ENCODE data around the gene ACTN3.

ACTN3 gene

GRCh38 chr11:66557733-66558326 lies 11.1 kb downstream of the ACTN3 start:
- ATAC-seq (ENCODE audit: insufficient read depth, low read depth) (no peak), DNase-seq (no peak)
- H3K4me2 ChIP-seq (ENCODE audit: insufficient read depth, low read length), result no peak overlapping the region
- no peaks in the 10 kb centered on the region for H3K79me2 ChIP-seq (ENCODE audit: insufficient read depth, low read length)
- H3K36me3 ChIP-seq (ENCODE audit: insufficient read depth, low read length), result no peaks in the 10 kb centered on the region
- no peaks in the 10 kb centered on the region for H3K4me1 ChIP-seq (ENCODE audit: insufficient read depth, low read length)
- H3K4me3 ChIP-seq (ENCODE audit: low read depth in 1 of 2, low read length in 2 of 2), result no peak overlapping the region
- no peak overlapping the region for H2AFZ ChIP-seq (ENCODE audit: low read depth, low read length)
- no peaks in the 10 kb centered on the region for H3K9me3 ChIP-seq (ENCODE audit: insufficient read depth, low read length, severe bottlenecking)
- H3K27me3 ChIP-seq (ENCODE audit: insufficient read depth, low read length, poor library complexity), result no peaks in the 10 kb centered on the region
- H3K27ac ChIP-seq (ENCODE audit: low read length), result no peak overlapping the region
- TF ChIP-seq EZH2 (IDR thresholded peaks at IDR 0.05; ENCODE audit: borderline replicate concordance, low read depth, low read length, severe bottlenecking), result no peak
- TF ChIP-seq, protein P1, sequence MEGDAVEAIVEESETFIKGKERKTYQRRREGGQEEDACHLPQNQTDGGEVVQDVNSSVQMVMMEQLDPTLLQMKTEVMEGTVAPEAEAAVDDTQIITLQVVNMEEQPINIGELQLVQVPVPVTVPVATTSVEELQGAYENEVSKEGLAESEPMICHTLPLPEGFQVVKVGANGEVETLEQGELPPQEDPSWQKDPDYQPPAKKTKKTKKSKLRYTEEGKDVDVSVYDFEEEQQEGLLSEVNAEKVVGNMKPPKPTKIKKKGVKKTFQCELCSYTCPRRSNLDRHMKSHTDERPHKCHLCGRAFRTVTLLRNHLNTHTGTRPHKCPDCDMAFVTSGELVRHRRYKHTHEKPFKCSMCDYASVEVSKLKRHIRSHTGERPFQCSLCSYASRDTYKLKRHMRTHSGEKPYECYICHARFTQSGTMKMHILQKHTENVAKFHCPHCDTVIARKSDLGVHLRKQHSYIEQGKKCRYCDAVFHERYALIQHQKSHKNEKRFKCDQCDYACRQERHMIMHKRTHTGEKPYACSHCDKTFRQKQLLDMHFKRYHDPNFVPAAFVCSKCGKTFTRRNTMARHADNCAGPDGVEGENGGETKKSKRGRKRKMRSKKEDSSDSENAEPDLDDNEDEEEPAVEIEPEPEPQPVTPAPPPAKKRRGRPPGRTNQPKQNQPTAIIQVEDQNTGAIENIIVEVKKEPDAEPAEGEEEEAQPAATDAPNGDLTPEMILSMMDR (IDR thresholded peaks at IDR 0.05; ENCODE audit: borderline replicate concordance, extremely low read depth, low read length, poor library complexity, severe bottlenecking), result no peak
- H3K9ac ChIP-seq (ENCODE audit: low read depth, low read length), result no peak overlapping the region
- H4K20me1 ChIP-seq (ENCODE audit: insufficient read depth, low read length), result 0 out of 2 replicates have a peak, but pooled peaks cover 3% of the 10 kb centered on the region

GRCh38 chr11:66559142-66559865 lies 12.6 kb downstream of the ACTN3 start:
- Histone ChIP-seq H3K4me2 (ENCODE audit: insufficient read depth, low read length) (no peak overlapping the region), H3K79me2 (ENCODE audit: insufficient read depth, low read length) (no peaks in the 10 kb centered on the region), H3K9ac (ENCODE audit: low read depth, low read length) (no peak overlapping the region), H3K36me3 (ENCODE audit: insufficient read depth, low read length) (no peaks in the 10 kb centered on the region), H3K27me3 (ENCODE audit: insufficient read depth, low read length, poor library complexity) (no peaks in the 10 kb centered on the region), H3K9me3 (ENCODE audit: insufficient read depth, low read length, severe bottlenecking) (no peaks in the 10 kb centered on the region), H2AFZ (ENCODE audit: low read depth, low read length) (no peak overlapping the region), H4K20me1 (ENCODE audit: insufficient read depth, low read length) (0 out of 2 replicates have a peak, but pooled peaks cover 3% of the 10 kb centered on the region), H3K4me1 (ENCODE audit: insufficient read depth, low read length) (no peaks in the 10 kb centered on the region), H3K27ac (ENCODE audit: low read length) (no peak overlapping the region), H3K4me3 (ENCODE audit: low read depth in 1 of 2, low read length in 2 of 2) (no peak overlapping the region)
- no peak for ATAC-seq (ENCODE audit: insufficient read depth, low read depth)
- DNase-seq, result no peak
- TF ChIP-seq EZH2 (IDR thresholded peaks at IDR 0.05; ENCODE audit: borderline replicate concordance, low read depth, low read length, severe bottlenecking), result no peak

DNA sequence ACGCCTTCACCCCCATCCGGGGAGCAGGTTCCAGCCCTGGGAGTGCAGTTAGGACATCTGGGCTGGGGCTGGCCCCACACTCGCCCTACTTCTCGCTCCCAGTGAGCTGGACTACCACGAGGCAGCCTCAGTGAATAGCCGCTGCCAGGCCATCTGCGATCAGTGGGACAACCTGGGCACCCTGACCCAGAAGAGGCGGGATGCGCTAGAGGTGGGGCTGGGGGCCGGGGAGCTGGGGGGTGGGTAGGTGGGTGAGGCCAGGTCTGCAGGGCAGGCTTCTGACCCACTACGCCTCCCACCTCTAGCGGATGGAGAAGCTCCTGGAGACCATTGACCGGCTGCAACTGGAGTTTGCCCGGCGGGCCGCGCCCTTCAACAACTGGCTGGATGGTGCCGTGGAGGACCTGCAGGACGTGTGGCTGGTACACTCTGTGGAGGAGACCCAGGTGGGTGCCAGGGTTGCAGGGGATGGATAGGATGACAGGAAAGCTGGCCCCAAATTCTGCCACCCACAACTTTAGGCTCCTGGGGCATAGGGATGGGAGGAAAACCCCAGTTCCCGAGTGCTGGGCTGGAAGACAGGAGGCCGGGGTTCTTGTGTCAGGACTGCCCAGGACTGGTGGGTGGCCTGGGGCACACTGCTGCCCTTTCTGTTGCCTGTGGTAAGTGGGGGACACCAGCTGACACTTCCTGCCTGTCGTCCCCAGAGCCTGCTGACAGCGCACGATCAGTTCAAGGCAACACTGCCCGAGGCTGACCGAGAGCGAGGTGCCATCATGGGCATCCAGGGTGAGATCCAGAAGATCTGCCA lies 13.4 kb downstream of the ACTN3 start:
- H3K27ac ChIP-seq (ENCODE audit: low read length), result no peak overlapping the region
- DNase-seq, result no peak
- no peak for TF ChIP-seq EZH2 (IDR thresholded peaks at IDR 0.05; ENCODE audit: borderline replicate concordance, low read depth, low read length, severe bottlenecking)
- TF ChIP-seq, protein P1 (IDR thresholded peaks at IDR 0.05; ENCODE audit: borderline replicate concordance, extremely low read depth, low read length, poor library complexity, severe bottlenecking), result no peak
- no peak overlapping the region for H3K4me2 ChIP-seq (ENCODE audit: insufficient read depth, low read length)
- no peak for ATAC-seq (ENCODE audit: insufficient read depth, low read depth)
- H3K4me1 ChIP-seq (ENCODE audit: insufficient read depth, low read length), result no peaks in the 10 kb centered on the region
- no peaks in the 10 kb centered on the region for H3K9me3 ChIP-seq (ENCODE audit: insufficient read depth, low read length, severe bottlenecking)
- H3K9ac ChIP-seq (ENCODE audit: low read depth, low read length), result no peak overlapping the region
- no peaks in the 10 kb centered on the region for H3K36me3 ChIP-seq (ENCODE audit: insufficient read depth, low read length)
- H3K4me3 ChIP-seq (ENCODE audit: low read depth in 1 of 2, low read length in 2 of 2), result no peak overlapping the region
- no peak overlapping the region for H2AFZ ChIP-seq (ENCODE audit: low read depth, low read length)
- H4K20me1 ChIP-seq (ENCODE audit: insufficient read depth, low read length), result 0 out of 2 replicates have a peak, but pooled peaks cover 3% of the 10 kb centered on the region
- no peaks in the 10 kb centered on the region for H3K27me3 ChIP-seq (ENCODE audit: insufficient read depth, low read length, poor library complexity)
- H3K79me2 ChIP-seq (ENCODE audit: insufficient read depth, low read length), result no peaks in the 10 kb centered on the region
